Measurements from ENCODE around the gene NIPAL4.

The NIPAL4 gene

DNA sequence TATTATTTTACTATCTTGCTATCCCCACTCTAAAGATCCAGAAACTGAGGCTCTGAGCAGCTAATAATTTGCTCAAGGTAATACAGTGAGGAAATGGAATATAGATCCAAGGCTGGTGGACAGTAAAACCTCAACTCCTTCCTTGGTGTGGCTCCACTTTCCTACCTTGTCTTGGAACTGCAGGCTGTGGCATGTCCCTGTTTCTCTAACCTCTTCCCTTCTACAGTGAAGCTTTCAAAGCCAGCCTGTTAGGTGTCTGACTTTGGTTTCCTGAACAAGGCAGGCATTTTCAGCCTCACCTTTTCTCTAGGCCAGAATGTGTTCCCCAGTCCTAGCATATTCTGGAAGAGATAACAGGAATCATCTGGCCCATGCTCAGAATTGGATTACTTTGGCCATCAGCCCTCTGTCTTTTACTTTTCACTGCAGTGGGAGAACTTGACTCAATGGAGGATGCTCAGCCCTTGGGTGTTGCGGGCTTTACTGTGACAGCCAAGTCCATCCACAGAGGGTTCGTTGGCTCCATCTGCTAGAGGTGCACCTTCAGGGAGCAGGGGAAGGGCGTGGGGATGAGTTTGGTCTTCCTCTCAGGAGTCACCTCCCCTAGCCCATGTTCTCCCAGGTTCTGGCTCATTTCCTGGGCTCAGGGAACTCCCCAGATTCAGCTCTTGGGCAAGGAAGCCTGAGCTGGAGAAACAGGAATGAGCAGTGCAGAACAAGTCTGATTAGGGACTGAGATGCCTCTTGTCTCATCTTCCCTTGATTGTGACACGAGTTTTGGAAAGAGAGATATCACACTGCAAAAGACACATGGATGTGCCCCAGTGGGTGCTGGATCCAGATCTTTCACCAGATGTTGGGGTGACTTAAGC lies 1.1 kb downstream of the NIPAL4 start:
- TF ChIP-seq CTCF (IDR thresholded peaks at IDR 0.05; ENCODE audit: low read depth, low read length) = no peak
- DNase-seq = no peak
- peaks cover 27% of the 10 kb centered on the region for H3K27me3 ChIP-seq
- no peaks in the 10 kb centered on the region for H3K4me1 ChIP-seq
- no peaks in the 10 kb centered on the region for H3K36me3 ChIP-seq
- no peaks in the 10 kb centered on the region for H3K9me3 ChIP-seq
- no peak overlapping the region for H3K4me3 ChIP-seq (ENCODE audit: low read depth, low read length)

DNA sequence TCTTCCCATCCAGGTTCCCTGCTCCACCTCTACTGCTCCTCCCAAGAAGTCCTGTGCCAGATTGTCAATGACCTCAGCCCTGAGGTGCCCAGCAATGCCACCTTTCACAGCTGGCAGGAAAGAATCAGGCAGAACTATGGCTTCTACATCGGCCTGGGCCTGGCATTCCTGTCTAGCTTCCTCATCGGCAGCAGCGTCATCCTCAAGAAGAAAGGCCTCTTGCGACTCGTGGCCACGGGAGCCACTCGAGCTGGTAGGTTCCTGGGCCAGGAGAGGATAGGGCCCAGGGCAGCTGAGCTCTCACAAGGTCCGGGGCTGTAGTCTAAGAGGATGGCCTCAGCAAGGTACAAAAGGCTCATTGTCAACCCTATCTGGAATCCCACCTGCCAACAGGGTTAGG lies 3.1 kb downstream of the NIPAL4 start:
- TF ChIP-seq CTCF (IDR thresholded peaks at IDR 0.05; ENCODE audit: low read depth, low read length) = no peak
- Histone ChIP-seq H3K36me3 (no peaks in the 10 kb centered on the region), H3K9me3 (no peaks in the 10 kb centered on the region), H3K4me1 (no peaks in the 10 kb centered on the region), H3K4me3 (ENCODE audit: low read depth, low read length) (no peak overlapping the region), H3K27me3 (peaks cover 27% of the 10 kb centered on the region)
- no peak for DNase-seq

GRCh38 chr5:157463621-157464518 lies 3.9 kb downstream of the NIPAL4 start:
- Histone ChIP-seq H3K36me3 (no peaks in the 10 kb centered on the region), H3K4me3 (ENCODE audit: low read depth, low read length) (no peak overlapping the region), H3K27me3 (peaks cover 26% of the 10 kb centered on the region), H3K4me1 (no peaks in the 10 kb centered on the region), H3K9me3 (no peaks in the 10 kb centered on the region)
- DNase-seq = no peak
- no peak for TF ChIP-seq CTCF (IDR thresholded peaks at IDR 0.05; ENCODE audit: low read depth, low read length)

DNA sequence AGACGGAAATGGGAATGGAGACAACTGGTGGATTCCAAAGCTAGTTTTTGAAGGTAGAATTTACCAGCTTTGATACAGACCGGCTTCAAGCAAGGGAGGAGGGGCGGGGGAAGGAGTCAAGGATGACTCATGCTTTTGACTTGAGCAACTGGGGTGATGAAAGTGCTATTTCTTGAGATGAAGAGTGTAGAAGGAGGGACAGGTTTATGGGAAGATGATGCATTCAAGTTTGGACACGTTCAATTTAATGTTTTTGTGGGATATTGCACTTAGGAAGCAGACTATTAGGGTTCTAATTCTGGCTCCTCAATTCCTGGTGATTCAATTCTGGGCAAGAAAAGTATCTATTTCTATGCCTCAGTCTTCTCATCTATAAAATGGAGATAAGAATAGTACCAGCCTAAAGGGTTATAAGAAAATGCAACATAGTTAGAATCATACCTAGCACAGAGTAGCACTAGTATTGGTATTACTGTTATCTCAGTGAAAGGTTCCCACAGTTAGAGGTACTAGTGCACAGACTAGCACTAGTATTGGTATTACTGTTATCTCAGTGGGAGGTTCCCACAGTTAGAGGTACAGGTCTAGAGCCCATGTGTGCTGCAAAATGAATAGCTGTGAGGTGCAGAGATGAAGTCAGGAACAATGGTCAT lies 4.6 kb downstream of the NIPAL4 start:
- DNase-seq = no peak
- Histone ChIP-seq H3K4me3 (ENCODE audit: low read depth, low read length) (no peak overlapping the region), H3K27me3 (peaks cover 18% of the 10 kb centered on the region), H3K4me1 (no peaks in the 10 kb centered on the region), H3K36me3 (no peaks in the 10 kb centered on the region), H3K9me3 (no peaks in the 10 kb centered on the region)
- no peak for TF ChIP-seq CTCF (IDR thresholded peaks at IDR 0.05; ENCODE audit: low read depth, low read length)

DNA sequence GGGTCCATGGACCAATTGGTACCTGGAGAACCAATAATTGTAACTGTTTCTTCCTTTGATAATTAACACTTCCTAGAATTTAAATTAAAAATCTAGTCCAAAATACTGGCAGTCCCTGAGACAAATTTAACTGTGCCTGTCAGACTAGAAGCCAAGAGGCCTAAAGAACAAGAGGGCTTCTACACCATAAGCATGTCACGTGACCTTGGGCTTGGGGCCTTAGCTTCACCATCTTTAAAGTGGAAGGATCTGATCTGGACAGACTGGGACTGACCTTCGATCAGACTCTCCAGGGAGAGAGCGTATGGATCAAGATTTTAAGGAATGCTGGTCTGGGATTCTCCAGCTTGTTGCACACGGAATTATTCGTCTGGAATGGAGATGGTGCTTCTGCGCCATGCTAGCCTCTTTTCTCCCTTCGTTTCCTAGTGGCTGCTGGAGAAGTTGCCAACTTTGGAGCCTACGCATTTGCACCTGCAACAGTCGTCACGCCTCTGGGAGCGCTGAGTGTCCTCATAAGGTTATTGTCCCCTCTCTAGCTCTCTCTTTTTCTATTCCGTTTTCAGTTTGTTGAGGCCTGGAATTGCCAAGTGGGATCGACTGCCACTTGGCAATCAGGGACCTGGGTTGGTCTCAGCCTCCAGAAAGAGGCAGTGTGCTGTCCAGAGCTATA lies 8.4 kb downstream of the NIPAL4 start:
- Histone ChIP-seq H3K27me3 (no peaks in the 10 kb centered on the region), H3K4me1 (no peaks in the 10 kb centered on the region), H3K4me3 (ENCODE audit: low read depth, low read length) (no peak overlapping the region), H3K36me3 (no peaks in the 10 kb centered on the region), H3K9me3 (no peaks in the 10 kb centered on the region)
- TF ChIP-seq CTCF (IDR thresholded peaks at IDR 0.05; ENCODE audit: low read depth, low read length) = no peak
- no peak for DNase-seq
